ENCODE data around the gene MYO9A.
A peak's percentile ranks its signal among the peaks of the same experiment; 100 is the strongest.

The MYO9A gene

DNA sequence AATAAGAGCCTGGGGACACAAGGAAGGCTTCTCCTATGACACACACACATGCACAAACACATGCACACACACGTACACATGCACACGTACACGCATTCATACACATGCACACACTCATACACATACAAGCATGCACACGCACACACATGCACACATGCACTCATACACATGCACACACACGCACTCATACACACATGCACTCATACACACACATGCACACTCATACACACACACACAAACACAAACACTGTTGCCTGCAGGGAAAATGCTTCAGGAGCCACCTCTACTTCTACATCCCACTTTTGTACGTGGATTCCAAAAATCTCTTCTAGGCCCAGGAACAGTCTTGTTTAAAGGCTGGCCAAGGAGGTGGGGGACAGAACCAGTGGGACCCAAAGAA, 328.3 kb downstream of the MYO9A start:
- TF ChIP-seq CTCF (IDR thresholded peaks at IDR 0.05; ENCODE audit: insufficient read depth, low read length, missing control alignments) = no peak
- H3K4me3 ChIP-seq (ENCODE audit: low read depth, low read length) = no peak overlapping the region
- no peak for DNase-seq (ENCODE audit: low read depth, low spot score)
- ChIA-PET CTCF (interaction anchor here (1.1 to 6.9 kb wide), 6 partner anchors 10 to 46 kb away, joined by 3 to 45 read pairs (median 18); no protein-coding TSS in a partner anchor), POLR2A (no interaction called here)

- ChIA-PET CTCF (interaction anchor here (0.7 to 6.9 kb wide), 5 partner anchors 9 to 45 kb away, joined by 3 to 45 read pairs (median 11); no protein-coding TSS in a partner anchor), POLR2A (no interaction called here)
- TF ChIP-seq CTCF (IDR thresholded peaks at IDR 0.05; ENCODE audit: insufficient read depth, low read length, missing control alignments) = no peak
- H3K4me3 ChIP-seq (ENCODE audit: low read depth, low read length) = no peak overlapping the region
- no peak for DNase-seq (ENCODE audit: low read depth, low spot score)
Measured at GRCh38 chr15:71788646-71789579, 329.0 kb downstream of the MYO9A start.

DNA sequence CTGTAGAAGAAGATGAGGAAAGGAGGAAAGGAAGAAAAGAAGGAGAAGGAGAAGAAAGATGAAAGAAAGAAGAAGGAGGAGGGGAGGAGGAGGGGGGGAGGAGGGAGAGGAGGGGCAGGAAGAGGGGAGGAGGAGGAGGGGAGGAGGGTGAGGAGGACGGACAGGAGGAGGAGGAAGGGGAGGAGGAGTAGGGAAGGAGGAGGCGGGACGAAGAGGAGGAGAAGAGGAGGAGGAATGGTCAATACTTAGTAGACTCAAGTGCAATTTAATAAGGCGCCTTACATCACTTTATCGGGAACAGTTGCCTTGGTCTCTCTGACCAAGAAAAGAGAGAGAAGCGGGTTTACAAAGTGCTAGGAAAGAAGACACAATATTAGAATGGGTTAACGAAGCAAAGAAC, 331.3 kb downstream of the MYO9A start:
- POLR2A ChIA-PET = no interaction called here
- no peak for TF ChIP-seq CTCF (IDR thresholded peaks at IDR 0.05; ENCODE audit: insufficient read depth, low read length, missing control alignments)
- DNase-seq (ENCODE audit: low read depth, low spot score) = no peak
- CTCF ChIA-PET = interaction anchor here (2.9 to 6.9 kb wide), 2 partner anchors 15 to 43 kb away, joined by 11 to 45 read pairs; no protein-coding TSS in a partner anchor
- H3K4me3 ChIP-seq (ENCODE audit: low read depth, low read length) = no peak overlapping the region

DNA sequence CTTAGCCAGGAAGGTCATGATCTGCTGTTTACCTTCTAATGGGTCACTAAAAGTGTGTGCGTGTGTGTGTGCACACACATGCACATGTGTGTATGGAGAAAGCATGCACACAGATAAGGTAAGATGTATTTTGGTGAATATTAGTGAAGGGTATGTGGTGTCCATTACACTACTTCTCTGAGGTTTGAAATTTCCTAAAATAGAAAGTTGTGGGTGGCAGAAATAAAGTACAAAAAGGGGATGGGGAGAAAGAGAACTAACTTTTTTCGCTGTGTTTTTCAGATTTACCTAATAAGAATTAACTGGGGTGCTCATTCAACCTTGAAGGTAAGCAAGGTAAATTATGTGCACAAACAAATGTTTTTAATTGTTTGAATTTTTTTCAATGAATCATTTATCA, 332.0 kb downstream of the MYO9A start:
- no peak for DNase-seq (ENCODE audit: low read depth, low spot score)
- POLR2A ChIA-PET = no interaction called here
- H3K4me3 ChIP-seq (ENCODE audit: low read depth, low read length) = no peak overlapping the region
- TF ChIP-seq CTCF (IDR thresholded peaks at IDR 0.05; ENCODE audit: insufficient read depth, low read length, missing control alignments) = no peak
- CTCF ChIA-PET = interaction anchor here (6.9 kb wide), 1 partner anchor 16 kb away, joined by 45 read pairs; no protein-coding TSS in a partner anchor

DNA sequence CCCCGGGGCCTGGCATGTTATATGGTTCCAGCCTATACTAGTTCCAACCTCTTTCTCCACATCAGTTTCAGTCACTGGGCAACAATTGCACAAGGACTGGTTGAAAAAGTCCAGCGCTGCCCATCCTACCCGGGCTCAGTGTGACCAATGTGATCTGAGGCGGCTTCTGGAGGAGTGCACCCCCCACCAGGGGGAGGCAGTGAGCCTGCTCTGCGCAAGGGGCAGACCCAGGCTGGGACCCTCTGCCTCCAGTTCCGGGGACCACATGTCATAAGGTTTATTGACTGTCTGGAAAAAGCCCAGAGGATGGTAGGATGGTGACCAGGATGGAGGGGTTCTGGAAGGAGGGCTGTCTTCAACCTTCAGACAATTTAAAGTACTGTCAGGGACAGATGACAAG, 333.2 kb downstream of the MYO9A start:
- ChIA-PET POLR2A (no interaction called here), CTCF (interaction anchor here (0.7 to 2.2 kb wide), 5 partner anchors 13 to 334 kb away, joined by 3 to 12 read pairs (median 5); no protein-coding TSS in a partner anchor)
- peak; percentile 27 for TF ChIP-seq CTCF (IDR thresholded peaks at IDR 0.05; ENCODE audit: insufficient read depth, low read length, missing control alignments)
- DNase-seq (ENCODE audit: low read depth, low spot score) = no peak
- no peak overlapping the region for H3K4me3 ChIP-seq (ENCODE audit: low read depth, low read length)

DNA sequence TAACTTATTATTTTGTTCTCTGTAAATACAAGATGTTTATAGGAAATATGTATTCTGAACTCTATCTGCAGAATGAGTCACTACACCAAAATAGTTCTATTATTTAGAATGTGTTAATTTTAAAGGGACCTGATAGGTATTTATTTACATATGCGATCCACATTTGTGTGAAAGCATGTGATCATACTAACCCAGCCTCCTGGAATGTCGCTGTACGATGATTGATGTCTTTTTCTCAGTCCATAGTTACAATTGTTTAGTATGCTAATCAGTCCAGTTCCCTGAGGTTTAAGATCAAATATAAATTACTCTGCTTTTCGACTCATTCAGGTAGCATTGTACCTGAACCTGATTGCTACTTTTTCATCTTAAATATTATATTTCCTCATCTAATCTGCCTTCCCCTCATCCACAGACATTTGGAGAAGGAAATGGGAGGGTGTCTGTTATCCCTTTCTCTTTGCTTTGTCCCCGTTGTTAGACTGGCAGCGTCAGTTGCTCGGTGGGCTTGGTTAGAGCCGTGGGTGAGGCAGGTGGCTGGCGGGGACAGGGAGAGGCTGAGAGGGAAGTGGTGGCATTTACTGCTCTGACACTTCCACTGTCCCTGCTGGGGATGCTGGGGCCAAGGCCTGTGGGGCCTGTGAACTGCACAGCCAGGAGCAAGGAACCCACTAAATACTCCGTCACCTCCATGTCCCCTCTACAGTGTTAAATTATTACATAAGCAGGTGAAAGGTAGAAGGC, 335.4 kb downstream of the MYO9A start:
- no peak for TF ChIP-seq CTCF (IDR thresholded peaks at IDR 0.05; ENCODE audit: insufficient read depth, low read length, missing control alignments)
- DNase-seq (ENCODE audit: low read depth, low spot score) = no peak
- CTCF ChIA-PET = interaction anchor here (1.6 to 5.0 kb wide), 3 partner anchors 30 to 39 kb away, joined by 10 to 59 read pairs (median 27); no protein-coding TSS in a partner anchor
- no peak overlapping the region for H3K4me3 ChIP-seq (ENCODE audit: low read depth, low read length)
- POLR2A ChIA-PET = no interaction called here

Data from AG04449 (cell line).